Panc1 (cell line): ENCODE results near the gene DGCR6L. TPM values are rescaled to one million over a fixed set of nuclear protein-coding genes. Genes with fewer than 3 reads are reported as not detected.
A peak's percentile ranks its signal among the peaks of the same experiment; 100 is the strongest.
"Not testable (repeated sequence)": the region's sequence is repeated elsewhere in the genome, so short reads cannot be mapped to it uniquely, and the experiment has no call there.

Experiments used
- ATAC-seq: fragments of 200-7000 bp; cut with Tn5 transposase; 2 replicates; pipeline ENCODE4 v1.9.1; 2020; ENCODE audit warnings: mild to moderate bottlenecking, moderate library complexity
- BruUV-seq: library from RNA; stranded (reverse); fragments of 400-500 nt; replicated peaks from 2 replicates; lab custom pipeline; 2021; lab: Mats Ljungman, UMichigan
- CTCF ChIA-PET: fragments of 300-600 bp; sonication (Branson Sonifier 250); formaldehyde crosslinking; loops from one replicate; lab custom pipeline; 2022; ENCODE audit warnings: antibody characterized with exemption; lab: Charles Lee
- POLR2A ChIA-PET: fragments of 300-600 bp; sonication (Branson Sonifier 250); formaldehyde crosslinking; loops from one replicate; lab custom pipeline; 2022; ENCODE audit warnings: antibody characterized with exemption; lab: Charles Lee
- DNase-seq: peaks from one replicate; pipeline ENCODE4 v3.0.0-alpha.2; 2010; ENCODE audit warnings: low read depth, low spot score
- H3K27ac ChIP-seq: 2 replicates; pipeline ENCODE4 v1.5.1; 2011; ENCODE audit warnings: mild to moderate bottlenecking, low read length, inconsistent platforms
- H3K27me3 ChIP-seq: fragments of 200-500 bp; sonication (Bioruptor generic); 2 replicates; pipeline ENCODE4 v1.6.0; 2014; ENCODE audit warnings: low read length, inconsistent platforms; ENCODE audit not compliant: control insufficient read depth, insufficient read depth
- H3K36me3 ChIP-seq: fragments of 200-500 bp; sonication (Bioruptor generic); 2 replicates; pipeline ENCODE4 v1.5.1; 2014; ENCODE audit warnings: inconsistent platforms, mild to moderate bottlenecking, low read length, moderate library complexity; ENCODE audit not compliant: control insufficient read depth, insufficient read depth
- H3K4me1 ChIP-seq: 2 replicates; pipeline ENCODE4 v1.5.1; 2011; ENCODE audit warnings: inconsistent platforms, mild to moderate bottlenecking, low read length, moderate library complexity; ENCODE audit not compliant: control insufficient read depth, insufficient read depth
- H3K4me3 ChIP-seq, 2 experiments: 2 replicates each; pipeline ENCODE4 v1.5.1; 2011 to 2012; ENCODE audit warnings: low read depth in 2 of 2, low read length in 2 of 2, mild to moderate bottlenecking in 2 of 2, inconsistent platforms in 1 of 2, moderate library complexity in 1 of 2
- H3K9me3 ChIP-seq: fragments of 200-500 bp; sonication (Bioruptor generic); 2 replicates; pipeline ENCODE4 v1.5.1; 2014; ENCODE audit warnings: low read depth, mild to moderate bottlenecking, inconsistent platforms, low read length, moderate library complexity; ENCODE audit not compliant: control insufficient read depth, insufficient read depth
- POLR2AphosphoS5 ChIP-seq: IDR thresholded peaks from 2 replicates; pipeline ENCODE4 v1.6.1; 2012; ENCODE audit warnings: mild to moderate bottlenecking, low read depth, low read length, moderate library complexity
- SIN3A ChIP-seq: IDR thresholded peaks from 2 replicates; pipeline ENCODE4 v1.6.1; 2012; ENCODE audit warnings: low read depth, mild to moderate bottlenecking, low read length, moderate library complexity, borderline replicate concordance; ENCODE audit not compliant: insufficient read depth
- TCF7L2 ChIP-seq: IDR thresholded peaks from 2 replicates; pipeline ENCODE4 v1.6.1; 2011; ENCODE audit warnings: mild to moderate bottlenecking, low read depth, low read length, inconsistent platforms
- in situ Hi-C: cut with HindIII; loops from 2 replicates; pipeline ENCODE4 v1.10.0; 2016; ENCODE audit warnings: low sequenced_read_pairs, low pct_unique_long_range_greater_than_20kb
- intact Hi-C: fragments of 100-400 bp; cut with micrococcal nuclease; formaldehyde crosslinking; loops from one replicate; pipeline ENCODE4 v1.10.0; 2022; ENCODE audit not compliant: unreplicated experiment
- total RNA-seq: library from RNA; stranded (reverse); gene quantifications from one replicate; pipeline ENCODE4 v1.2.1, GENCODE V29; 2021; ENCODE audit not compliant: unreplicated experiment
- TF ChIP-seq, protein P1 (sequence below), 2 experiments: IDR thresholded peaks; 2 replicates each; pipeline ENCODE4 v1.6.1; 2011 to 2012; ENCODE audit warnings: low read depth in 2 of 2, control low read depth in 1 of 2, low read length in 1 of 2, mild to moderate bottlenecking in 1 of 2, moderate library complexity in 1 of 2; ENCODE audit not compliant: insufficient read depth in 1 of 2
- TF ChIP-seq, protein P2 (sequence below): fragments of 450-650 bp; IDR thresholded peaks from 2 replicates; pipeline ENCODE4 v1.5.1; 2017; ENCODE audit warnings: mild to moderate bottlenecking

DGCR6L gene
- total RNA-seq, 1 experiment from 2014 or later, result 43.5 TPM

DNA sequence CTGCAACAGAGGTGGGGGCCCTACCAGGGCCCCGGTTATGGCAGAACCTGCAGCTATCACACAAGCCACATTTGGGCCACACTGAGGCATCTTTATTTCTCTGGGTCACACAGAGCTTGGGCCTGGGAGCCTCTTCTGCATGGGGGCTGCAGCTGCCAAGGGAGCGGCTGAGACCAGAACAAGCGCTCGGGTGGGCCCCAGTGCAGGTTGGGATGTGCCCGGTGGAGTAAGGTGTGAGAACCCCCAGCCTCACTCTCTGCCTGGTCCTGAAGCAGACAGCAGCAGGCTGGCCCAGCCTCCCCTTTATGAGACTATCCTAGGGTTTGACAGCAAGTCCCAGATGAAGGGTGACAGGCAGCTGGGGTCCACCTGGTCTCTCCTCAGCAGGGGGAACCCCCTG is 5.7 kb downstream of the DGCR6L start:
- H3K27me3 ChIP-seq, H3K27ac ChIP-seq, POLR2A ChIA-PET, H3K36me3 ChIP-seq, DNase-seq, CTCF ChIA-PET, ATAC-seq, intact Hi-C loops, BruUV-seq, H3K4me1 ChIP-seq, H3K4me3 ChIP-seq, in situ Hi-C loops, H3K9me3 ChIP-seq: not testable (repeated sequence)

DNA sequence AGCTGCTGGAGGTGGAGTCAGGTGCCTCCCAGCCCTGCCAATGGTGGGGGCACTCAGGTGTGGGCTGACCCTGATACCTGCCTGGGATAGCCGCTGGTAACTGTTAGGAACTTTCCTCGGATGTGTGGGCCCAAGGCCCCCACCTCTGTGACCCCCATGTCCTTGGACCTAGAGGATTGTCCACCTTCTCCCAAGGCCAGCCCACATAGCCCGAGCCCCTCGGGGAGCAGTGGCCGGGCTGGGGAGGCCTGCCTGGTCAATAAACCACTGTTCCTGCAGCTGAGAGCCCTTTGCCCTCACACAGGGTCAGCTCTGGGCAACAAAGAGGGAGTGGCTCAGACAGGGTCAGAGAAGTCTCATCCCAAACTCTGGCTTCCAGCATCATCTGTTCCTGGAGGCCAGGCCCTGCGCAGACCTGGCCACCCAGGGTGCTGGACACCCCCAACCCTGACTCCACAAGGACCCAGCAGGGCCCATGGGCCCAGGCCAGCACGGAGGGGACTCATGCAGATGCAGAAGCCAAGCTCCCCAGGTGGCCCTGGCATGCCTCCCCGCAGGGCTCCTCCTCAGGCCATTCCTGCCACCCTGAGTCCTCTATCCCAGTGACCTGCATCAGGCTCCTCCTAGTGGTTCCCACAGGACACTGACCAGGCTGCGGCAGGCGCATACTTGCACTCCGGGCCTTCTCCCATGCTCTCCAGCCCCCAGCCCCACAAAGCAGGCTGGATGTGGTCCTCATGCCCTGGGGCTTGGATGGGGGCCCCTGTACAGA is 6.4 kb downstream of the DGCR6L start:
- H3K36me3 ChIP-seq, H3K4me3 ChIP-seq, H3K9me3 ChIP-seq, BruUV-seq, in situ Hi-C loops, H3K27me3 ChIP-seq, POLR2A ChIA-PET, DNase-seq, intact Hi-C loops, H3K4me1 ChIP-seq, H3K27ac ChIP-seq: not testable (repeated sequence)
- ATAC-seq, result peak; percentile 82
- CTCF ChIA-PET, result interaction anchor here (0.5 kb wide), 1 partner anchor 137 kb away, joined by 3 read pairs; no protein-coding TSS in a partner anchor

DNA sequence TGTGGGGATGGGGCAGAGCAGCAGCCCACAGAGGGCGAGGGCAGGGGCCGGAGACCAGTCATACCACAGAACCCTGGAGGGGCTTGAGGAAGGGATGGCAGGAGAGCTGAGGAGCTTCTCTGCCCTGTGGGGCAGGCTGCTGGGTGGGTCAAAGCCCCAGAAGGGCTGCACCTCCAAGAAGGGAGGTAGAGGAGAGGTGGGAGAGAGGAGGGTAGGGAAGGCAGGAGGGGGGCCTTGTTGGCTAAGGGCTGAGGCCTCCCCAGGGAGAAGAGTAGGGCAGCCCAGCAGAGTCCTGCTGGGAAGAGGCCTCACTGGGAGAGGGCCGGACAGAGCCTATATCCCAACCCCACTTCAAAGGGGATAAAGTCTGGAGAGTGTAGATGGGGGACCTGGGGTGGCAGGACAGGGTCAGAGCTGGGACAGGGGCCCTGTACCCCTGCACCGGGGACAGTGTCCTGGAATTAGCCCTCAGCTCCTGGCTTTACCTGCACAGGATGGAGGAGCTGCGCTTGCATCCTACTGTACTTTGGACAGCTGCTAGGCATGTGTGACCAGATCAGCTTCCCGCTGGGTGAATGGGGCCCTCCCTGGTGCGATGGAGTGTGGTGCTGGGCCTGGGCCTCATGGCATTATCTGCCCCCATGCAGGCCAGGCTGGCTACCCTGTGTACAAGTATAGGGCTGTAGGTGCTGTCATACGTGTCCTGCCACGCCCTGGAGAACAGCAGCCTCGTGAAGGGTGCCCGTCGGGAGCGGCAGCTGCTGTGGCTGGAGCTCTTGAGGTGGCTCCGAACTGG is 7.3 kb downstream of the DGCR6L start:
- Histone ChIP-seq H3K9me3 (no peaks in the 10 kb centered on the region), H3K27ac (no peak overlapping the region), H3K4me1 (no peaks in the 10 kb centered on the region; the same call in 1 of the 2 replicates), H3K4me3 (no peak overlapping the region), H3K27me3 (no peaks in the 10 kb centered on the region), H3K36me3 (no peaks in the 10 kb centered on the region)
- TF ChIP-seq TCF7L2 (no peak), SIN3A (no peak), POLR2AphosphoS5 (no peak)
- TF ChIP-seq, protein P1, sequence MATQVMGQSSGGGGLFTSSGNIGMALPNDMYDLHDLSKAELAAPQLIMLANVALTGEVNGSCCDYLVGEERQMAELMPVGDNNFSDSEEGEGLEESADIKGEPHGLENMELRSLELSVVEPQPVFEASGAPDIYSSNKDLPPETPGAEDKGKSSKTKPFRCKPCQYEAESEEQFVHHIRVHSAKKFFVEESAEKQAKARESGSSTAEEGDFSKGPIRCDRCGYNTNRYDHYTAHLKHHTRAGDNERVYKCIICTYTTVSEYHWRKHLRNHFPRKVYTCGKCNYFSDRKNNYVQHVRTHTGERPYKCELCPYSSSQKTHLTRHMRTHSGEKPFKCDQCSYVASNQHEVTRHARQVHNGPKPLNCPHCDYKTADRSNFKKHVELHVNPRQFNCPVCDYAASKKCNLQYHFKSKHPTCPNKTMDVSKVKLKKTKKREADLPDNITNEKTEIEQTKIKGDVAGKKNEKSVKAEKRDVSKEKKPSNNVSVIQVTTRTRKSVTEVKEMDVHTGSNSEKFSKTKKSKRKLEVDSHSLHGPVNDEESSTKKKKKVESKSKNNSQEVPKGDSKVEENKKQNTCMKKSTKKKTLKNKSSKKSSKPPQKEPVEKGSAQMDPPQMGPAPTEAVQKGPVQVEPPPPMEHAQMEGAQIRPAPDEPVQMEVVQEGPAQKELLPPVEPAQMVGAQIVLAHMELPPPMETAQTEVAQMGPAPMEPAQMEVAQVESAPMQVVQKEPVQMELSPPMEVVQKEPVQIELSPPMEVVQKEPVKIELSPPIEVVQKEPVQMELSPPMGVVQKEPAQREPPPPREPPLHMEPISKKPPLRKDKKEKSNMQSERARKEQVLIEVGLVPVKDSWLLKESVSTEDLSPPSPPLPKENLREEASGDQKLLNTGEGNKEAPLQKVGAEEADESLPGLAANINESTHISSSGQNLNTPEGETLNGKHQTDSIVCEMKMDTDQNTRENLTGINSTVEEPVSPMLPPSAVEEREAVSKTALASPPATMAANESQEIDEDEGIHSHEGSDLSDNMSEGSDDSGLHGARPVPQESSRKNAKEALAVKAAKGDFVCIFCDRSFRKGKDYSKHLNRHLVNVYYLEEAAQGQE (IDR thresholded peaks at IDR 0.05; ENCODE audit: insufficient read depth in 1 of 2, low read depth in 2 of 2, low read length in 1 of 2), result no peak
- TF ChIP-seq, protein P2, sequence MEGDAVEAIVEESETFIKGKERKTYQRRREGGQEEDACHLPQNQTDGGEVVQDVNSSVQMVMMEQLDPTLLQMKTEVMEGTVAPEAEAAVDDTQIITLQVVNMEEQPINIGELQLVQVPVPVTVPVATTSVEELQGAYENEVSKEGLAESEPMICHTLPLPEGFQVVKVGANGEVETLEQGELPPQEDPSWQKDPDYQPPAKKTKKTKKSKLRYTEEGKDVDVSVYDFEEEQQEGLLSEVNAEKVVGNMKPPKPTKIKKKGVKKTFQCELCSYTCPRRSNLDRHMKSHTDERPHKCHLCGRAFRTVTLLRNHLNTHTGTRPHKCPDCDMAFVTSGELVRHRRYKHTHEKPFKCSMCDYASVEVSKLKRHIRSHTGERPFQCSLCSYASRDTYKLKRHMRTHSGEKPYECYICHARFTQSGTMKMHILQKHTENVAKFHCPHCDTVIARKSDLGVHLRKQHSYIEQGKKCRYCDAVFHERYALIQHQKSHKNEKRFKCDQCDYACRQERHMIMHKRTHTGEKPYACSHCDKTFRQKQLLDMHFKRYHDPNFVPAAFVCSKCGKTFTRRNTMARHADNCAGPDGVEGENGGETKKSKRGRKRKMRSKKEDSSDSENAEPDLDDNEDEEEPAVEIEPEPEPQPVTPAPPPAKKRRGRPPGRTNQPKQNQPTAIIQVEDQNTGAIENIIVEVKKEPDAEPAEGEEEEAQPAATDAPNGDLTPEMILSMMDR, result no peak
- intact Hi-C loops (no loop called here), in situ Hi-C loops (no loop called here)
- no TSS peak for BruUV-seq
- DNase-seq (no peak), ATAC-seq (no peak)
- POLR2A ChIA-PET, result no interaction called here
- CTCF ChIA-PET, result interaction anchor here (0.5 to 0.6 kb wide), 2 partner anchors 74 to 136 kb away, joined by 3 read pairs; no protein-coding TSS in a partner anchor

DNA sequence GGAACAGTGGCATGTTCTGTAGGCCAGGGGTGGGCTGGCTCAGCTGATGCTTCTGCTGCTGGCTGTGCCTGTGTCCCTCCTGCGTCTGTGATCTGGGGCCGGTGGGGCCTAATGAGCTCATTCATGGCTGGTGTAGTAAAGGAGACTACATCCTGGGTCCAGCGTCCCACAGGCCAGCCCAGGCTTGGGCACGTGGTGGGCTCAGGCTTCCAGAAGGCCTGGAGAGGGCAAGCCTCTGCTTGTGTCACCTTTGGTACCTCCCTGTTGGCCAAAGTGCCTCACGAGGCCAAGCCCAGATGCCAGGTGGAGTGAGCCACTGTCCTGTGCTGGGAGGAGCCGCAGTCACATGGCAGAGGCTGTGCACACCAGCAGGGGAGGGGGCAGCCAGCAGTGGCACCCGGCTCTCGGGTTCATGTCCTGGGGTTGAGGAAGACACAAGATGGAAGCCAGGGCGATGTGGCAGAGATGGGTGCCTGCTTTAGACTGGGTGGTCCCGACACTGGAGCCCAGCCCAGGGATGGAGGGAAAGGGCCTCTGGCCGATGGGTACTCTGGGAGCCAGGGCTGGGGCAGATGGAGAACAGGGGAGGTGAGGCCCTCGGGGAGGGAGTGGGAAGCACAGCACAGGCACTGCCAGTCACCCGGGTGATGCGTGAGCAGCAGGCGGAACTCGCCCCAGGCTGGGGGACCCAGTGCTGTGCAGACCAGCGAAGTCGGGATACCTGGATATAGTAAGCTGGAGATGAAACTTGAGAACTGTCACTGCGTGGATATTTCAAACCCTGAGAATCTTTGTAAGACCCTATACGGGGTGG is 8.4 kb downstream of the DGCR6L start:
- H3K4me3 ChIP-seq, POLR2A ChIA-PET, intact Hi-C loops, H3K36me3 ChIP-seq, H3K27ac ChIP-seq, BruUV-seq, H3K9me3 ChIP-seq, H3K4me1 ChIP-seq, in situ Hi-C loops, CTCF ChIA-PET, ATAC-seq, H3K27me3 ChIP-seq, DNase-seq: not testable (repeated sequence)
